Endodermal cell (in vitro differentiated cells): ENCODE results near the gene IQGAP2. TPM values are rescaled to one million over a fixed set of nuclear protein-coding genes. Genes with fewer than 3 reads are reported as not detected.
A peak's percentile ranks its signal among the peaks of the same experiment; 100 is the strongest.

Source experiments
- DNase-seq: peaks from one replicate; pipeline ENCODE4 v3.0.0-alpha.2; 2017
- H3K27ac ChIP-seq: 2 replicates; pipeline ENCODE4 v1.5.1; 2013; ENCODE audit warnings: mild to moderate bottlenecking, low read depth, low read length, moderate library complexity
- H3K27me3 ChIP-seq: 2 replicates; pipeline ENCODE4 v1.6.1; 2013; ENCODE audit warnings: mild to moderate bottlenecking, low read length, moderate library complexity; ENCODE audit not compliant: insufficient read depth, control insufficient read depth, poor library complexity, severe bottlenecking
- H3K36me3 ChIP-seq: 2 replicates; pipeline ENCODE4 v1.7.0; 2013; ENCODE audit warnings: mild to moderate bottlenecking, low read length, moderate library complexity; ENCODE audit not compliant: control insufficient read depth, insufficient read depth
- H3K4me1 ChIP-seq: one replicate; pipeline ENCODE4 v1.7.0; 2013; ENCODE audit warnings: low read length; ENCODE audit not compliant: control insufficient read depth, insufficient read depth
- H3K4me3 ChIP-seq: 2 replicates; pipeline ENCODE4 v1.5.1; 2013; ENCODE audit warnings: mild to moderate bottlenecking, low read length, moderate library complexity
- H3K9ac ChIP-seq: 2 replicates; pipeline ENCODE4 v1.6.1; 2013; ENCODE audit warnings: mild to moderate bottlenecking, low read length, moderate library complexity; ENCODE audit not compliant: poor library complexity, severe bottlenecking; ENCODE audit errors: extremely low read depth
- H3K9me3 ChIP-seq: 2 replicates; pipeline ENCODE4 v1.6.1; 2013; ENCODE audit warnings: mild to moderate bottlenecking, low read length, moderate library complexity; ENCODE audit not compliant: control insufficient read depth
- H3K27ac Mint-ChIP-seq: 2 replicates; pipeline ENCODE4 v1.8.0; 2020; ENCODE audit warnings: mixed read lengths
- H3K27me3 Mint-ChIP-seq: 2 replicates; pipeline ENCODE4 v1.8.0; 2021; ENCODE audit warnings: mild to moderate bottlenecking, mixed read lengths; ENCODE audit not compliant: insufficient read depth
- H3K36me3 Mint-ChIP-seq: 2 replicates; pipeline ENCODE4 v1.8.0; 2020; ENCODE audit warnings: low read depth, mixed read lengths
- H3K4me1 Mint-ChIP-seq: 2 replicates; pipeline ENCODE4 v1.8.0; 2020; ENCODE audit warnings: mixed read lengths
- H3K4me3 Mint-ChIP-seq: 2 replicates; pipeline ENCODE4 v1.8.0; 2020; ENCODE audit warnings: mild to moderate bottlenecking, moderate library complexity, mixed read lengths
- H3K9me3 Mint-ChIP-seq: 2 replicates; pipeline ENCODE4 v1.8.0; 2020; ENCODE audit warnings: mild to moderate bottlenecking, mixed read lengths
- CTCF ChIP-seq: fragments of 200-600 bp; sonication (generic); conservative IDR thresholded peaks from 2 replicates; pipeline ENCODE4 v1.5.0; 2021; ENCODE audit warnings: antibody characterized with exemption, mild to moderate bottlenecking
- WGBS, 2 experiments: methylation state at CpG; one replicate each; pipeline versions ENCODE4 v1.1.5 to v1.1.7; 2013; ENCODE audit warnings: missing lambda C conversion rate in 2 of 2, mixed read lengths in 1 of 2; ENCODE audit not compliant: insufficient coverage in 1 of 2, insufficient read length in 1 of 2; 5-methylcytosine and 5-hydroxymethylcytosine counted together
- total RNA-seq, 2 donors: library from RNA; stranded (reverse); fragmentation: NEBNext Ultra II Directional in 1 of 2; extraction: Animal tissue kit (Norgen Biotek cat#: 25700) in 1 of 2; gene quantifications; 2 replicates in 1 of 2; 3 replicates in 1 of 2; pipeline ENCODE4 v1.2.1, GENCODE V29; 2021

IQGAP2 gene
- total RNA-seq, 2 donors from 2014 or later, result 8.3 to 19.4 TPM

GRCh38 chr5:76571559-76571958 is 168.5 kb downstream of the IQGAP2 start:
- Histone ChIP-seq H3K36me3 (no peaks in the 10 kb centered on the region), H3K27ac (no peak overlapping the region), H3K4me1 (no peaks in the 10 kb centered on the region), H3K9me3 (no peaks in the 10 kb centered on the region), H3K9ac (no peak overlapping the region), H3K27me3 (peaks cover 22% of the 10 kb centered on the region), H3K4me3 (no peak overlapping the region)
- peak; percentile 55 for TF ChIP-seq CTCF
- Mint-ChIP-seq H3K27ac (no peak overlapping the region), H3K27me3 (peaks cover 11% of the 10 kb centered on the region), H3K4me3 (no peak overlapping the region), H3K36me3 (no peaks in the 10 kb centered on the region), H3K9me3 (no peaks in the 10 kb centered on the region), H3K4me1 (no peaks in the 10 kb centered on the region)
- DNase-seq, result no peak

- Mint-ChIP-seq H3K27me3 (peaks cover 7% of the 10 kb centered on the region), H3K27ac (no peak overlapping the region), H3K36me3 (no peaks in the 10 kb centered on the region), H3K4me1 (peaks cover 12% of the 10 kb centered on the region), H3K9me3 (no peaks in the 10 kb centered on the region), H3K4me3 (no peak overlapping the region)
- no peak for DNase-seq
- Histone ChIP-seq H3K27ac (no peak overlapping the region), H3K9ac (no peak overlapping the region), H3K4me3 (no peak overlapping the region), H3K9me3 (no peaks in the 10 kb centered on the region), H3K36me3 (no peaks in the 10 kb centered on the region), H3K4me1 (peaks cover 3% of the 10 kb centered on the region), H3K27me3 (no peaks in the 10 kb centered on the region)
- TF ChIP-seq CTCF, result no peak
These were observed 173.4 kb downstream of the IQGAP2 start for GRCh38 chr5:76576450-76576849.

- Histone ChIP-seq H3K4me1 (peaks cover 3% of the 10 kb centered on the region), H3K36me3 (no peaks in the 10 kb centered on the region), H3K27me3 (no peaks in the 10 kb centered on the region), H3K9ac (no peak overlapping the region), H3K4me3 (no peak overlapping the region), H3K27ac (no peak overlapping the region), H3K9me3 (no peaks in the 10 kb centered on the region)
- 93% methylated on average over 4 of the region's 4 CpGs for WGBS, 2 experiments
- Mint-ChIP-seq H3K9me3 (no peaks in the 10 kb centered on the region), H3K36me3 (no peaks in the 10 kb centered on the region), H3K4me1 (peaks cover 17% of the 10 kb centered on the region), H3K4me3 (no peak overlapping the region), H3K27me3 (peaks cover 12% of the 10 kb centered on the region), H3K27ac (no peak overlapping the region)
- TF ChIP-seq CTCF, result no peak
- DNase-seq, result no peak
These were observed 173.9 kb downstream of the IQGAP2 start for GRCh38 chr5:76576996-76577395.
